Activated CD8-positive, alpha-beta T cell treated with anti-CD3 and anti-CD28 coated beads for 36 hours (primary cell): ENCODE measurements around the gene MMP10. TPM values are rescaled to one million over a fixed set of nuclear protein-coding genes. Genes with fewer than 3 reads are reported as not detected.

Experiments used
- ATAC-seq: fragments of 200-7000 bp; cut with Tn5 transposase; one replicate; pipeline ENCODE4 v1.10.0; 2021; ENCODE audit warnings: mild to moderate bottlenecking, moderate library complexity
- CTCF ChIA-PET: fragments of 350-600 bp; sonication (Branson Sonifier 250); formaldehyde crosslinking; loops from one replicate; lab custom pipeline; 2021; ENCODE audit warnings: antibody characterized with exemption; lab: Charles Lee
- POLR2A ChIA-PET: fragments of 350-600 bp; sonication (Branson Sonifier 250); formaldehyde crosslinking; loops from one replicate; lab custom pipeline; 2021; ENCODE audit warnings: antibody characterized with exemption; lab: Charles Lee
- DNase-seq: peaks from one replicate; pipeline ENCODE4 v3.0.0-alpha.2; 2020
- H3K27ac Mint-ChIP-seq: one replicate; pipeline ENCODE4 v1.8.0; 2021; ENCODE audit warnings: mild to moderate bottlenecking, mixed read lengths
- H3K27me3 Mint-ChIP-seq: one replicate; pipeline ENCODE4 v1.8.0; 2021; ENCODE audit warnings: mixed read lengths
- H3K36me3 Mint-ChIP-seq: one replicate; pipeline ENCODE4 v1.8.0; 2021; ENCODE audit warnings: low read depth, mixed read lengths
- H3K4me1 Mint-ChIP-seq: one replicate; pipeline ENCODE4 v1.8.0; 2021; ENCODE audit warnings: low read depth, mixed read lengths
- H3K4me3 Mint-ChIP-seq: one replicate; pipeline ENCODE4 v1.8.0; 2021; ENCODE audit warnings: mild to moderate bottlenecking, moderate library complexity, mixed read lengths
- H3K9me3 Mint-ChIP-seq: one replicate; pipeline ENCODE4 v1.8.0; 2021; ENCODE audit warnings: mixed read lengths
- CTCF ChIP-seq: fragments of 200-600 bp; IDR thresholded peaks from one replicate; pipeline ENCODE4 v1.8.0; 2022; ENCODE audit warnings: antibody characterized with exemption, mild to moderate bottlenecking
- intact Hi-C: fragments of 100-400 bp; cut with micrococcal nuclease; formaldehyde crosslinking; loops from one replicate; pipeline ENCODE4 v1.10.0; 2022
- total RNA-seq, 2 experiments: library from RNA; stranded (reverse); gene quantifications; one replicate each; pipeline ENCODE4 v1.2.3, GENCODE V29; 2021

The MMP10 gene
- total RNA-seq, 2 experiments from 2014 or later, result not detected

GRCh38 chr11:102793677-102794290 is 13.4 kb upstream of the MMP10 start:
- ATAC-seq, result no peak
- no peaks in the 10 kb centered on the region for H3K27me3 Mint-ChIP-seq
- TF ChIP-seq CTCF, result no peak
- intact Hi-C loops, result no loop called here
- H3K27ac Mint-ChIP-seq, result no peak overlapping the region
- no peak overlapping the region for H3K4me3 Mint-ChIP-seq
- no peaks in the 10 kb centered on the region for H3K36me3 Mint-ChIP-seq
- ChIA-PET POLR2A (no interaction called here), CTCF (interaction anchor here (1.3 kb wide), 1 partner anchor 147 kb away, joined by 3 read pairs; no protein-coding TSS in a partner anchor)
- DNase-seq, result no peak
- no peaks in the 10 kb centered on the region for H3K9me3 Mint-ChIP-seq
- H3K4me1 Mint-ChIP-seq, result no peaks in the 10 kb centered on the region

DNA sequence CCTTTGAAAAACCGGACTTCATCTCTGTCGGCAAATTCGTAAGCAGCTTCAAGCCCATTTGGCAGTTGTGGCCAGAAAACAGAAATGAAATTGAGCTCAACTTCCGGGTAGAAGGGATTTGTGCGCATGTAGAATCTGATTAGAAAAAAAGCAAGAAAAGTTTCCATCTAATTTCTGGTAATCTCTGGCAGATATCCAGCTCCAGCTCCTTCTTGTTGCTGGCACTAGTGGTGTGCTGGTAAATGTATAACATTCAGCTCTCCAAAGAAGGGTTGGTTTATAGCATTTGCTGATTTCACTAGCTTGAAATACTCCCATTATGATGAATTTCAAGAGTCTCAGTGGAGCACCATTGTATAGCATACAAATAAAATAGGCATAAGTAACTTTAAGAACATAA is 12.2 kb upstream of the MMP10 start:
- H3K9me3 Mint-ChIP-seq, result no peaks in the 10 kb centered on the region
- H3K4me3 Mint-ChIP-seq, result no peak overlapping the region
- no peaks in the 10 kb centered on the region for H3K4me1 Mint-ChIP-seq
- TF ChIP-seq CTCF, result no peak
- no peak overlapping the region for H3K27ac Mint-ChIP-seq
- intact Hi-C loops, result no loop called here
- DNase-seq (no peak), ATAC-seq (no peak)
- no peaks in the 10 kb centered on the region for H3K36me3 Mint-ChIP-seq
- H3K27me3 Mint-ChIP-seq, result no peaks in the 10 kb centered on the region
- ChIA-PET CTCF (interaction anchor here (1.3 to 1.4 kb wide), 2 partner anchors 10 to 148 kb away, joined by 3 to 4 read pairs; no protein-coding TSS in a partner anchor), POLR2A (no interaction called here)

DNA sequence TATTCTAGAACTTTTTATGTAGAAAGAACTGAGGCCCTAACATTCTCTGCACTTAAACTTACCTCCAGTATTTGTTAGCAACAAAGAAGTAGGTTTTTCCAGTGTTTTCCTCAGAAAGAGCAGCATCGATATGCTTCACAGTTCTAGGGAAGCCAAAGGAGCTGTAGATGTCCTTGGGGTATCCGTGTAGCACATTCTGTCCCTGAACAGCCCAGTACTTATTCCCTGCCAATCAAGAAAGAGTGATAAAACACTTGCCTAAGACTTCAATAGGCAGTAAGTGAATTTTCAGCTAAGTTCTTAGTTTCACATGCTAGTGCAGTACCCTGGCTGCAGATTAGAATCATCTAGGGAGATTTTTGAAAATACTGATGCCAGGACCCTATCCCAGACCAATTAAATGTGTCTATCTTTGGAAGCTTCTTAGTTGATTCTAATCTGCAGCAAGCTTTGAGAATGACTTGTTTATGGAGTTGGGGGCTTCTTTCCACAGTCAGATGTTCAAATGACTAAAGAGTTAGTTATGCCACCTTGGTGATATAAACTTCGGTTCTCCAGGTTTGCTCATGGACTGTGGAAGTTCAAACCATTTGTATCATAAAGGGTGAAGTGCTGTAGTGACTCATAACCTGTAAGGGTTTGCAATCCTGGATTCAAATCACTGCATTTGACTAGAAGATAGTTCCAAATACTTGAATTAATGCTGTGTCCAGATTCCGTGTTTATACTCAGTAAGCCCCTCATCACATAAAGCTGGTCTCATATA is 11.0 kb upstream of the MMP10 start:
- H3K27me3 Mint-ChIP-seq, result no peaks in the 10 kb centered on the region
- POLR2A ChIA-PET, result interaction anchor here (0.5 kb wide), 1 partner anchor 31 kb away, joined by 3 read pairs; no protein-coding TSS in a partner anchor
- intact Hi-C loops, result no loop called here
- no peak overlapping the region for H3K4me3 Mint-ChIP-seq
- no peaks in the 10 kb centered on the region for H3K4me1 Mint-ChIP-seq
- H3K36me3 Mint-ChIP-seq, result no peaks in the 10 kb centered on the region
- H3K27ac Mint-ChIP-seq, result no peak overlapping the region
- ATAC-seq (no peak), DNase-seq (no peak)
- no peak for TF ChIP-seq CTCF
- no peaks in the 10 kb centered on the region for H3K9me3 Mint-ChIP-seq
- CTCF ChIA-PET, result interaction anchor here (0.9 to 1.4 kb wide), 2 partner anchors 8 to 27 kb away, joined by 3 to 4 read pairs; no protein-coding TSS in a partner anchor

- intact Hi-C loops, result no loop called here
- Mint-ChIP-seq H3K36me3 (no peaks in the 10 kb centered on the region), H3K9me3 (no peaks in the 10 kb centered on the region), H3K4me1 (no peaks in the 10 kb centered on the region), H3K4me3 (no peak overlapping the region), H3K27me3 (no peaks in the 10 kb centered on the region), H3K27ac (no peak overlapping the region)
- no peak for TF ChIP-seq CTCF
- ATAC-seq (no peak), DNase-seq (no peak)
- POLR2A ChIA-PET, result no interaction called here
- CTCF ChIA-PET, result no interaction called here
Observed at GRCh38 chr11:102788334-102788995, 8.0 kb upstream of the MMP10 start.
